GM19324 (cell line): Measurements from ENCODE around the gene CSPG4.
"Not testable (repeated sequence)": the region's sequence is repeated elsewhere in the genome, so short reads cannot be mapped to it uniquely, and the experiment has no call there.

Source experiments
- ATAC-seq: cut with Tn5 transposase; IDR thresholded peaks from one replicate; pipeline ENCODE4 v1.9.1; 2021; ENCODE audit warnings: mild to moderate bottlenecking, moderate library complexity; ENCODE audit not compliant: unreplicated experiment, low FRiP score

CSPG4 gene

DNA sequence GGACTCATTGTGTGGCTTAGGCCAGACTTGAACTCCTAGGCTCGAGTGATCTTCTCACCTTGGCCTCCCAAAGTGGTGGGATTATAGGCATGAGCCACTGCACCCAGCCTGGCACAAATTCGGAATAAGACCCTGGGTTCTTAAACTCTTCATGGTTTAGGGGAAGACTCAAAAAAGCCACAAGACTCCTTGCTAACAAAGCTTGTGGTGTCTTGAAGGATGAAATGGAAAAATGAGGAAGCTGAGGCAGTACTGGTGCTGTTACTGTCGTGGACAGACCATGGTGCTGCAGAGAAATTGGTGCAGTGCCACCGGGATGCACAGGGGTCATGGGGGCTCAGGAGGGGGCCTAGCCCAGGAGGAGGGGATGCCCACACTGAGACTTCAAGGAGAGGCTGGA lies 20.3 kb downstream of the CSPG4 start:
- ATAC-seq: not testable (repeated sequence)

DNA sequence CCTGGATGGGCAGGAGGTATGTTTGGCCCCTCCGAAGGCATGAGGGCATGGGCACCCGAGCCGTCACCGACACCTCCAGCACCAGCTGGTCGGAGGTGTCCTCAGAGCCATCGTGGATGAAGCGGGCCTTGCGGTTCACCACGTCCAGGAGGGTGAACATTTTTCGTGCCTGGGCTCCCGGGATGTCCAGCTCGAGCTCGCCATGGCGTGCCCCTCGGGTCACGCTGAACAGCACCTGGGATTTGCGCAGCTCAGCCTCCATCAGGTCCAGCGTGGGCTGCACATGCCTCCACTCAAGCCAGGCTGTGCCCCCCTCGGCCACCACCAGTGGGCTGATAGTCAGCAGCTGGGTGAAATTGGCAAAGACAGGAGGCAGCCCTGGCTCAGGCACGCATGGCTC lies 23.2 kb downstream of the CSPG4 start:
- ATAC-seq: not testable (repeated sequence)

DNA sequence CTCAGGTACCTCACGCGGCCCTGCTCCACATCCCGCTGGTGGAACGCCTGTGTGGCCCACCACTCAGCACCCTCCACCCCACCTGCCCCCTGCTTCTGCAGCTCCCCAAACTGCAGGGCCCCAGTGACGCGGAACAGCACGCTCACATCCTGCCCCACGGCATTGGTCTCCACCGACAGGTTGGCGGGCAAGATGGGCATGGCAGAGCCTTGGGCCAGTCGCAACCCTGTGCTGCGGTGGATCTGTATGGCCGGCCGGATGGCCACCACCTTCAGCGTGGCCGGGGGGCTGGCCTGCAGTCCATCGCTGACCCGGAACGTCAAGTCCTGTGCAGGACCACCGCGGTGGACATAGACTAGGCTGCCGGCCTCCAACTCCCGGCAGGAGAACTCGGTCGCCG lies 23.8 kb downstream of the CSPG4 start:
- no peak for ATAC-seq

DNA sequence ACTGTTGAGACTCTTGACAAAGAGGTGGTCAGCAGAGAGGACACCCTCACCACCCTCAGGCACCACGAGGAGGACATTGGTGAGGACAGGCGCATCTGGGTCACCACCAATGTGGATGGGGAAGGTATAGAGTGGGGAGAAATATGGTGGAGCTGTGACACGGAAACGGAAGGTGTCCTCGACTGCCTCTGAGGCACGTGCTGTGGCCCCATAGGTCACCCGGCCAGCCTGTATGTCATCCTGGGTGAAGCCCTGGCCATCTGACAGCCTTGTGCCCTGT lies 24.4 kb downstream of the CSPG4 start:
- ATAC-seq: no peak

DNA sequence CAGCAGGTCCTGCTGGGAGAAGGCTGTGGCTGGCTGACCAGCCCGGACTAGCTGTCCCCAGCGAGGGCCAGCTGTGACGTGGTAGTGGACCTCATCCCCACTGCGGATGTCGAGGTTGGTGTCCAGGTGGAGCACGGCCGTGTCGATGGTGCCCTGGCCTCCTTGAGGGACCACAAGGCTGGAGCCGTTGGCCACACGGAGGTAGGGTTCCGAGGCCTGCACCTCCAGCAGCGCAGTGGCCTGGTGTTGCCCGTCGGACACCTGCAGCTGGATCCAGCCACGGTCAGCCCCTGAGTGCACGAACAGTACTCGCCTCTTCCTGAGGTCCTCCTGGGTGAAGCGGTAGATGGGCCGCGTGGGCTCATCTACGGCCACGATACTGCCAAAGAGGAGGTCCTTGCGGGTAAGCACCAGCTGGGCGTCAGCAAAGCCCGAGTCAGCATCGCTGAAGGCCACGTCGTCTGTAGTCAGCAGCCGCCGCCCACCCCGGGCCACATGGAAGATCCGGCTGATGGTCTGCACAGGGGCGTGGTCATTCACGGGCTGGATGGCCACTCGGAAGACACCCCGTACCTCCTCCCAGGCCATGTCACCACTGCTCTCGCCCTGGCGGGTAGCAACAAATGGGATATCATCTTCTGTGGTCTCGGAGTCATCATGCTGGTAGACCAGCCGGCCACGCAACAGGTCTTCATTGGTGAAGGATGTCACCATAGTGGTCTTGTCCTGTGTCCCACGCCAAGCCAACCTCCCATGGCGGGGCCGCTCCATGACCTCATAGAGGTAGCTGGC lies 25.0 kb downstream of the CSPG4 start:
- no peak for ATAC-seq

DNA sequence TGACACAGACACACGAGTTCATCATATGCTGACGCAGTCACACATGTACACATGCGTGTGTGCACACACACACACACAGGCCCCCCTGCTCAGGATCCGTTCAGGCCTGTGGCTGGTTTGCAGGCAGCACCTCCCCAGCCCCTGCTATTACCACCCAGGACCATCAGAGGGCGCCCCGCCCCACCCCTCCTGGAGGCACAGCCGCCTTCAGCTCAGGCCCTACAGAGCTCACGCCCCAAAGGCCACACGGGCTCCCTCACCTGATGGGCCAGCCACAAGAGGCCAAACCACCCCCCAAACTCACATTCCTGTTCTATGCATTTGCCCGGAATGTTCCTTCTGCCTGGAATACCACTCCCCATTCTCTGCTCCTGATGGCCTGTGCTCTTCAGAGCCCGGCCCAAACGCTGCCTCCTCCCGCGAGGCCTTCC lies 26.4 kb downstream of the CSPG4 start:
- ATAC-seq: not testable (repeated sequence)

DNA sequence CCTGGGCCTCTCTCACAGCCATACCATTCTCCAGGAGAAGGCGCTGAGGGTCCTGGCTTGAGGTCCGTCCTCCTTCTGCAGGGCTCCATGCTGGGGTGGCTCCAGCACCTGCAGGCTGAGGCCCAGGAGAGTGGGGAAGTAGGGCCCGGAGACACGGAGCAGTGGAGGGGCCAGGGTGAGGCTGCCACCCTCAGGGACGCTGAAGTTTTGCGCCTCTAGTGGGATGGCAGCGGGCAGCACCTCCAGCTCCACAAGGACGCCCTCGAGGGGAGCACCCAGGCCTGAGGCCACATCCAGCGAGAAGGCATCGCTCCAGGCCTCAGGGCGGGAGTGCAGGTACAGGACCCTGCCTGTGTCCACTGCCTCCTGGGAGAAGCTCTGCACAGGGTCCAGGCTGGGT lies 27.5 kb downstream of the CSPG4 start:
- no peak for ATAC-seq

DNA sequence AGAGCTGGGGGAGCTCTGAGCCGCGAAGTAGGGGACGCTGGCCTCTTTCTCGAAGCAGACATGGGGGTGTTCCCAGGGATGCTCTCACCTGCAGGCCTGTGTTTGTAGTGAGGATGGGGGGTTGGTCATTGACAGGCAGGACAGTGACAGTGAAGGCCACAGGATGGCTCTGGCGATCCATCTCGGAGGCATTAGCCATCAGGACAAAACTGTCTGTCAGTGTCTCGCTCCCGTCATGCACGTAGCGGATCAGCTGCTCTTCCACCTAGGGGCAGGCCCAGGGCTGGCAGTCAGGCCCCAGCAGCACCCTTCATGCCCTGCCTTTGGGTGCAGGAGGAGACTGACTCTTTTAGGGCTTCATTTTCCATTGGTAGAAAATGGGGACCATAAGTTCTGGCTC lies 28.0 kb downstream of the CSPG4 start:
- ATAC-seq: no peak

DNA sequence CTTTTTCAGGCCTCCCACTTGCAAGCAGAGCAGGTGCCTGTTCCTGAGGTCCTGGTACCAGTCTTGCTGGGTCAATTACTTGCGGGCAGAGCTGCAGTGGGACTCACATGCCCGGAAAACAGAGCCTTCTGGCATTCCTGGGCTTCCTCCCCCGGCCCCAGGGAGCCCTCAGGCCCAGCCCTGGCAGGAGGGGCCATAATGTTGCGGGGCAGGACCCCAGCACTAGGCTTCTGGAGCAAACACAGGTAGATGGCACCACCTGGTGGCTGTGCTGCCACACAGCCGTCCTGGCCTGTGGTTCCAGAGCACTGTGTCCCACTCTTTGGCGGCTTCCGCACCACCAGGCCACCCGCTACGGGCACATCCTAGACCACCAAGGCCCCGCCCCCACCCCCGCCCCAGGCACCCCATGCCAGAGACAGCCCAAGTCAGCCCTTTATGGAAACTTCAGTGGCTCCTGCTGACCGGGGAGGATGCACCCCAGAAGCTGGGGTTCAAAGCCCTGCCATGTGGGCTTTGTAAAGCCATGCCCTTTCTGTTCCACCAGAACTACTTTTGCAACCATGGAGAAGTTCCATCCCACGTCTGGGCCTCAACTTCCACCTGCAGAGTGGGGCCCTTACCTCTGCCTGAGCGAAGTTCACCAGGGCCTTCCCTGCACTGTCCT lies 28.9 kb downstream of the CSPG4 start:
- not testable (repeated sequence) for ATAC-seq

DNA sequence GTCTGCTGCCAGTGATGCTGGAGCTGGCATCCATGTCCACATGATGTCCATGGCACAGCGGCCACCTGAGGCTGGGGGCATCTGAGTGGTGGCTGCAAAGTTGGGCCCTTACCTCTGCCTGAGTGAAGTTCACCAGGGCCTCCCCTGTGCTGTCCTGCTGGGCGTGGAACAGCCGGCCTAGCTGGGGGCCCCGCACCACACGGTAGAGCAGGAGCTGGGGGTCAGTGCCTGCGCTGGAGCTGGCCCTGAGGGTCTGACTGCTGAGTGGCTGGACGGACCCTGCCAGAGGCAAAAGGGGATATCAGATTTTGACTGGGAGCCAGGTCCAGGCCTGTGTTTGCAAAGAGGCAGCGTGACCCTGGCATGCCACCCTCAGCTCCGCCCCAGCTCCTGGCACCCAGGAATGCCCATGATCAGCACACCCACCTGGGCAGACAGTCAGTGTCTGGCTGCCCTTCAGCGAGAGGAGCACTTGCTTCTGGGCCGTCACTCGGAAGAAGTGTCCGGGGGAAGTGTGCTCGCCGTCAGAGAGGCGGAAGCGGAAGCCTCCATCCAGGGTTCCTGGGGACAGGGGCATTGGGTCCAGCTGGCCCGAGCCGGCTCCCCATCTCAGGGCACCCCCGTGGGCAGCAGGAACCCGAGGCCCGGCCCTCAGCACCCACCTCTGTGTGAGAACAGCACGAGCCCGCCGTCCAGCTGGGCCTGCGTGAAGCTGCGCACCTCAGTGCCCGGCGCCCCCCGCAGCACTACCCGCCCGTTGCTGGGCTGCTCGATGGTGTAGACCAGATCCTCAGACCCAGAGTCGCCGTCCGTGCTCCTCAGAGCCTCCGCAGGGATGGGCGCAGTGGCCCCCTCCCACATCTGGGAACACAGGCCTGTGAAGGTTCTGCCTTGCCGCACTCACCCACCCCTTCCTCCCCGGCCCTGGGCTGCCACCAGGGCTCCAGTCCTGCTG lies 30.2 kb downstream of the CSPG4 start:
- no peak for ATAC-seq

DNA sequence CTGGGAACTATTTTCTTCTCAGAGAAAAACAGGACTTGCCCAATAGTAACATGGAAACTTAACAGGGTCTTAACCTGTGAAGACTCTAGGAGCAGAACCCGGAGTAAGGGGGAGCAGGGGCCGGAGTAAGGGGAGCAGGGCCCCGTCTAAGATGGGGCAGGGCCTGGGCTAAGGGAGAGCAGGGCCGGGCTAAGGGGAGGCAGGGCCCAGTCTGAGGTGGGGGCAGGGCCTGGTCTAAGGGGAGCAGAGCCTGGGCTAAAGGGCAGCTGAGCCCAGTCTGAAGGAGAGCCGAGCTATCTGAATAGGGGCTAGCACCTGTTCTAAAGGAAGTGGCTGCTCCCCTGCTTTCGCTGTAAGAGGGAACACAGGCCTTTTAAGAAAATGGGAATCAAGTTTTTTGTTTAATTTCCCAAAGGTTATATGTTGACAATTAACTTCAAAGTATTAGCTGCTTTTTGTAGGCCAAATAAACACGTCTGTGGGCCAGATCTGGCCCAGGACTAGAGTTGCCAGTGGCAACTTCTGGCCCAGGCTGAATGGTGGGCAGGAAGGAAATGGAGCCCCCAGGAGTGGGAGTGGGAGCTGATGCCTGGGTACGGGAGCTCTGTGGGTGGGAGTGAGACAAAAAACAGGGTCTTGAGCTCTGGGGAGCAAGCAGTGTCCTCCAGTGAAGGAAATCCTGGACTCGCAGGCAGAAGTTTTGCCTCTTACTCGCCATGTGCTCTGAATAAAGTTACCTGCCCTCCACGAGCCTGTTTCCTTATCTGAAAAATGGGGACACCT lies 32.5 kb downstream of the CSPG4 start:
- no peak for ATAC-seq

DNA sequence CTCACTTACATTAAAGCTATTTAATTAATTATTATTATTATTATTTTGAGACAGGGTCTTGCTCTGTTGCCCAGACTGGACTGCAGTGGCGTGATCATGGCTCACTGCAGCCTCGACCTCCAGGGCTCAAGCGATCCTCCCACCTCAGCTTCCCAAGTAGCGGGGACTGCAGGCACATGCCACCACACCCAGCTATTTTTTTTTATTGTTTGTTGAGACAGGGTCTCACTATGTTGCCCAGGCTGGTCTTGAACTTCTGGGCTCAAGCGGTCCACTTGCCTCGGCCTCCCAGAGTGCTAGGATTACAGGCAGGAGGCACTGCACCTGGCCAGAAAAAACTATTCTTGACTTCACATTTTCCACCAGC lies 34.3 kb downstream of the CSPG4 start:
- ATAC-seq: not testable (repeated sequence)

DNA sequence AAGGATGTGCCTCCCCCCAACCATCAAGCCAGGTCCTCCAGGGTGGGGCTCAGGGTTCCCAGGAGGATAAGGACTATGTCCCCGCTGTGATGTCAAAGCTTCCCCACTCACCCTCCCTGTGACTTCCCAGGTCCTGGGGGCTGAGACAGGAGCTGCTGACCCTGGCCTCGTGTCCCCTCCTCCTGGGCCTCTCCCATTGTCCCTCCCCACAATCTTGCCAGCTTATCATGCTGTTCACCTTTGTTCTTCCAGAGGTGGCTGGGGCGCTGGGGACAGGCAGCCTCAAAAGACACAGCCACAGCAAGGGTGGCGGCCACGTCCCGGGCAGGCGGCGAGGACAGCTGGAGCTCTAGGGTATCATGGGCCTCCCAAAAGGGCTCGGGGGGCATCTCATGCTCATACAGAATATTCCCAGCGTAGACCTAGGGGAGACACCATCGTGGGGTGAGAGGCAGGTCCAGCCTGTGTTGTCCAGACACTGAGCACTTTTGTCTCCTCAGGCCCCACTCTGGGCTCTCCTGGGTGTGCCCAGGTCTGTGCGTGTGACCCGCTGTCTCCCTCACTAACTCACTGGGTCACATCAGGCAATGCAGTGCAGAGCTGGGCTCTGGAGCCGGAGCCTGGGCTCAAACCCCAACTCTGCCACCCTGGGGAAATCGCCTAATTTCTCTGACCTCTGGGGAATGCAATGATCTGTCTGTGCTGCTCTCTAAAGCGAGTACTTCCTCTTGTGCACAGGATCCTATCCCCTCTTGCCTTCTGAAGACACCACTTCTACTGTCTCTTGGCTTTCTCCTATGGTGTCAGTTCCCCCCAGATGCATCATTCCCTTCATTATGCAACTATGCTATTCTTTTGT lies 35.0 kb downstream of the CSPG4 start:
- ATAC-seq: no peak

DNA sequence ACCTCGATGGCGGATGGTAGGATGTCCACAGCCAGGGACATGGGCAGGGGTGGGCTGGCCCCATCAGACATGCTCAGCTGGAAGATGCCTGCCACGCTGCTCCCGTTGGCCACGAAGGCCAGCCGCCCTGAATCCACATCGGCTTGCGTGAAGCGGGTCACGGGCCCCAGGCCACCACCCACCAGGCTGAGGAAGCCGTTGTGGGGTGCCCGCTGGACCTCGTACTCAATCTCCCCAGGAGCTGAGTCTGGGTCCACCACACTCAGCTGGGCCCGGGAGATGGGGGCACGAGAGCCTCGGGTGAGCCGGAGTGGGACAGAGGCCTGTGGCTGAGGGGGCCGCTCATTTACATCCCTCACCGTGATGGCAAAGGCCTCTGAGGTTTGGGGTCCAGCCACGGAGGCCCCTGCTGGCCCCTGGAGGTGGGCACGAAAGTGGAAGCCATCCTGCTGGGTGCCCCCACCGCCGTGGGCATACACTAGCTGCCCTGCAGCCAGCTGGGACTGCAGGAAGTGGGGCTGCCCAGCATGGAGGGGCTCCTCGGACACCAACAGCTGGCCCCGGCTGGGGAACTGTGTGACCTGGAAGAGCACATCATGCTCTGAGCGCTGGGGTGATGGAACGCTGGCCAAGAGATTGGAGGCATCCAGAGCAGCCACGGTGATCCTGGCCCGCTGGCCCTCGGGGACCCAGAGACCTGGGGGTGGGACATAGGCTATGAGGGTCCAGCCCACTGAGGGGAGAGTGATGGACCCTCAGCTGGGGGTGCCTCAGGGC lies 35.8 kb downstream of the CSPG4 start:
- no peak for ATAC-seq

DNA sequence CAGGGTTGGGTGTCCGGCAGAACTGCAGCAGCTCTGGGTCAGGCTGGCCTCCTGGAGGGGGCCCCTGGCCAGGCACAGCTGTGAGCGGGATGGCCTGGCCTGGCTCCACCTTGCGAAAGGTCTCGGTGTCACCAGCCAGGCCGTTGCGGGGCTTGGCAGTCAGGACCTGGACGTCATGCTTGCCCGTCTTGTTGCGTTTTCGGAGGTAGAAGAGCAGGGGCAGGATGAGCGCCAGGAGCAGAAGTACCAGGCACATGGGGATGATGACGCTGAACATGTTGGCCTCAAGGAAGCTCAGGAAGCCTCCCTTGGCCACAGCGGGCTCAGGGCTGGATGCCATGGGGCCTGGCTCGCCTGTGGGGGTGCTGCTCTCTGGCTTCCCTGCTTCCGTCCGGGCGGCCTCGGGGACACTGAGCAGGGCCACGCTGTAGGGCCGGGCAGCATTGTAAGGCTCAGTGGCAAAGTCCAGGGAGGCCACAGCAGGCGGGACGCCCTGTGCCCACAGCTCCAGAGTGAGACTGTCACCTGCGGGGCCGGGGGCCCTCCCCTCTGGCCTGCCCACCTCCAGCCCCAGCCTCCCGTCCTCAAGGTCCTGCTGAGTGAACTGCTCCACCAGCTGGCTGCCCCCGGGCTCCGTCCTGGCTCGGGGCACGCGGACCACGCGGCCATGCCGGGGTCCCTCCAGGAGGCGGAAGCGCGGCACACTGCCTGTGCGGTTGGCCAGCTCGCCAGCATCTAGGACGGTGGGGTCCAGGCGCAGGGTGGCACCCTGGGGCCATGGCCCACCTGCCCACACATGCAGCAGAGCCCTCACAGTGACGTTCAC lies 36.9 kb downstream of the CSPG4 start:
- ATAC-seq: no peak

DNA sequence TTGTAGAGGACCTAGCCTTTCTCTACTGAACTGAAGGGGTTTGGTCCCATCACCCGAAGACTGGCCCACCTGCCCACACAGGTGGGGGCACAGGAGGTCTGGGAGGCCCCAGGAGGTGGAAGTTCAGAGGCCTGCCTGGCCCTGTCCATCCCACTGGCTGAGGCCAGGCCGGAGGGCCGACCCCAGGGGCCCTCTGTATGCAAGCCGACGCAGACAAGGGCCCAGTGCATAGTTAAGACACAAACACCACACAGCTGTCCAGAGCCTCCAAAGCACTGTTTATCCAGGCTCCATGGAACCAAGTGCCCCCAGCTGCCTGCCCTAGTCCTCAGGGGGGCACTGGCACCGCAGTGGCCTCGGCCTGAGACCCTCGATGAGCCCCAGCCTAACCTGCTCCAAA lies 38.3 kb downstream of the CSPG4 start:
- no peak for ATAC-seq

DNA sequence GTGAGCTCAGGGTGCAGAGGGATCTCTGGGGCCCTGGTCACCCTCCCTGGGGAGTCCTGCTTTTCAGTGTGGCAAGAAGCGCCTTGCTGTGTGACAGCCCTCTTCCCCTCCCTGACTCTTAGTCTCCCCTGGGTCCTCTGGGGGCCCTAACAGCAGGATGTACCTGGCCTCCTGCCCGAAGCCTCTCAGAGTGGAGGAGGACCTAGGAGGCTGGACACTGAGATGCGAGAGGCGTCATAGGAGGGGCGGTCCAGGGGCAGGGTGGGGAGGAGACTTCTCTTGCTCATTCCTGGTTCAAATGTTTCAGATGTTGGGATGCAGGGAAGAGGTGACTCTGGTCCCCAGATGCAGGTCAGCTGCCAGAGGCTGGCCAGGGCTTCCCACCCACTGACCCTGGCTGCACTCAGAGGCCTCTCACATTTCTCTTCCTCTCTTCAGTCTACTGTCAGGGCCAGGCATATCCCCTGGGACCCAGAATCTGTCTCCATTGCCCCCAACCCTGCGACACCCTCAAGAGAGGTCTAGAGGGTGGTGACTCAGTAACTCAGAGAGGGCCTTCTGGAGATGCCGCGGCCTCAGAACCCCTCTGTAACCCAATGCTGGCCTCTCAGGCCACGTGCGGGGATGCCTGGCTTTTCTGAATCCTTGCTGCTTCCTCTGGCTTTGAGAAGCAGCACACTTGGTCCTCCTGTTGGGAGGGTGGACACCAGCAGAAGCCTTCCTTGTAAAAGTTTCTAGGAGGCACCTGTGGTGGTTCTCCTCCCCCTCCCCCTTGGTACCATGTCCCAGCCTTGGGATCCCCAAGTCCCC lies 39.0 kb downstream of the CSPG4 start:
- no peak for ATAC-seq
